ENCODE data around the gene GANC. TPM values are rescaled to one million over a fixed set of nuclear protein-coding genes. Genes with fewer than 3 reads are reported as not detected.
"Not testable (repeated sequence)": the region's sequence is repeated elsewhere in the genome, so short reads cannot be mapped to it uniquely, and the experiment has no call there.

GANC gene
- total RNA-seq, 1 experiment from 2014 or later: 31.1 TPM

DNA sequence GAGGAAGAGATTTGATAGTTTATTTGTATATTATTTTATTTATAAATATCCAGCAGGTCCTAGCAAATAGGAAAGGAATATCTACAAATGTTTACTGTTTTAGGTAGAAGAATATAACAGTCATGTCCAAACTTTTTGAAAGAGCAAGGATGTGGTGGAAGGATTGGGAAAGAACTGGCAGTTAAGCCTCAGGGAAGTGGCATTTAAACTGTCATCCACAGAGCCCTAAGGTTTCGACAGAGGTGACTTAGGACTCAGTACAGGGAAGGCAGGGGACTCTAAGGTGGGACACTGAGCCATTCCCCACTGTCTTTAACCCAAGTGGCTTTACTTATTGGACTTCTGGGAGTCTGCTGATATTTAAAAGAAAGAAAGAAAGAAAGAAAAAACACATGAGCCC lies 12.0 kb downstream of the GANC start:
- no peak for DNase-seq
- Histone ChIP-seq H3K9ac (ENCODE audit: low read length) (no peak overlapping the region), H3K4me3 (ENCODE audit: low read length) (no peak overlapping the region), H4K20me1 (ENCODE audit: insufficient read depth, low read depth, low read length) (no peaks in the 10 kb centered on the region), H3K27me3 (ENCODE audit: low read length) (no peaks in the 10 kb centered on the region), H3K4me1 (ENCODE audit: low read length) (peaks cover 5% of the 10 kb centered on the region; the same call in 1 of the 2 replicates), H3K27ac (ENCODE audit: low read length) (no peak overlapping the region), H2AFZ (ENCODE audit: low read length) (no peak overlapping the region), H3K79me2 (ENCODE audit: low read length) (no peaks in the 10 kb centered on the region), H3K9me2 (replicated peaks; ENCODE audit: insufficient read depth, low read length) (no peaks in the 10 kb centered on the region), H3K9me3 (ENCODE audit: low read length) (no peaks in the 10 kb centered on the region), H3K4me2 (ENCODE audit: low read depth, low read length, poor library complexity, severe bottlenecking) (no peak overlapping the region), H3K36me3 (ENCODE audit: insufficient read depth, low read length) (peaks cover 24% of the 10 kb centered on the region; the same call in 1 of the 2 replicates)

DNA sequence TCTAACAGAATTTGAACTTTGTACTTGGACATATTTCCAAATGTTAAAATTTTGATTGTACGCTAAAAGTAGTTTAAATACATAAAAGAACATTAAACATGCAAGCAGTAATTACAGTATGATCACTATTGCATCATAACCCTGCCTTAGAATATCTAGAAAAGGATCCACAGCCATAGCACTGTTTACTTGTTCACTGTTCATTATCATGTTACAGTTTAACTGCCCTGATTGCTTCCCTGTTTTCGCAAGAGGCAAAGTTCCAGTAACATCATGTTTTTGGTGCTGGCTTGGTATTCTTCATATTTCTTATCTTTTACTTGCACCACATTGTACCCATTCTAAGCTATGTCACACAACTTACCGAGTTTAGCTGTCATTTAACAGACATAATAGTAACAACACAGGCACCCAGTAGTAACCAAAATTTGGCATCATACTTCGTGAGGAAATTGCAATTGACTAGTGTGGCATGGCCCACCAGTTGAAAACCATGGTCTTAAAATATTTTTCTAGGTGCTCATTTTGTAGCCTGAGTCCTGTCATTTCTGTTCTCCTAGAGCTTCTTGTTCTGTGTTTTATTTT lies 13.5 kb downstream of the GANC start:
- Histone ChIP-seq H3K79me2 (ENCODE audit: low read length) (no peaks in the 10 kb centered on the region), H2AFZ (ENCODE audit: low read length) (no peak overlapping the region), H3K27ac (ENCODE audit: low read length) (no peak overlapping the region), H3K4me1 (ENCODE audit: low read length) (no peaks in the 10 kb centered on the region), H3K36me3 (ENCODE audit: insufficient read depth, low read length) (peaks cover 19% of the 10 kb centered on the region; the same call in 1 of the 2 replicates), H4K20me1 (ENCODE audit: insufficient read depth, low read depth, low read length) (no peaks in the 10 kb centered on the region), H3K27me3 (ENCODE audit: low read length) (no peaks in the 10 kb centered on the region), H3K4me2 (ENCODE audit: low read depth, low read length, poor library complexity, severe bottlenecking) (no peak overlapping the region), H3K4me3 (ENCODE audit: low read length) (no peak overlapping the region), H3K9me2 (replicated peaks; ENCODE audit: insufficient read depth, low read length) (no peaks in the 10 kb centered on the region), H3K9me3 (ENCODE audit: low read length) (no peaks in the 10 kb centered on the region), H3K9ac (ENCODE audit: low read length) (no peak overlapping the region)
- DNase-seq: no peak

DNA sequence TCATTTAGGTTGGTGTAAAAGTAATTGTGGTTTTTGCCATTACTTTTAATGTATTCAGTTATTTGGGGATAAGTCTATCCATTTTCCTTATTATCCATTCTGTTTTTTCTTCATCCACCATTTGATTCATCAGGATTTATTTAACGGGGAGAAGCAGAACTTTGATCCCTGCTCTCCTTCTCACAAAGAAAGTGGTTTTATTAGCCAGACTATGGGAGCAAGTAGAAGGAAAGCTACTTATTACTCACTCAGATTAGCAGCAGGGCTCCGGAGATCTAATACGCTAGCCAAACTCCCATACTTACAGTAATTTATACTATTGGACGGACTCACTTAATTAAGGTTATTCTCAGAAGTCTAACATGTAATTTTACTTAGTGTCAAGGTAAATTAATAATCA lies 14.9 kb downstream of the GANC start:
- Histone ChIP-seq H3K9me2 (replicated peaks; ENCODE audit: insufficient read depth, low read length) (no peaks in the 10 kb centered on the region), H3K9ac (ENCODE audit: low read length) (no peak overlapping the region), H2AFZ (ENCODE audit: low read length) (no peak overlapping the region), H3K79me2 (ENCODE audit: low read length) (no peaks in the 10 kb centered on the region), H3K4me2 (ENCODE audit: low read depth, low read length, poor library complexity, severe bottlenecking) (no peak overlapping the region), H3K27me3 (ENCODE audit: low read length) (no peaks in the 10 kb centered on the region), H3K36me3 (ENCODE audit: insufficient read depth, low read length) (peaks cover 22% of the 10 kb centered on the region; the same call in 1 of the 2 replicates), H3K4me1 (ENCODE audit: low read length) (no peaks in the 10 kb centered on the region), H3K4me3 (ENCODE audit: low read length) (no peak overlapping the region), H4K20me1 (ENCODE audit: insufficient read depth, low read depth, low read length) (no peaks in the 10 kb centered on the region), H3K27ac (ENCODE audit: low read length) (no peak overlapping the region), H3K9me3 (ENCODE audit: low read length) (no peaks in the 10 kb centered on the region)
- DNase-seq: no peak

DNA sequence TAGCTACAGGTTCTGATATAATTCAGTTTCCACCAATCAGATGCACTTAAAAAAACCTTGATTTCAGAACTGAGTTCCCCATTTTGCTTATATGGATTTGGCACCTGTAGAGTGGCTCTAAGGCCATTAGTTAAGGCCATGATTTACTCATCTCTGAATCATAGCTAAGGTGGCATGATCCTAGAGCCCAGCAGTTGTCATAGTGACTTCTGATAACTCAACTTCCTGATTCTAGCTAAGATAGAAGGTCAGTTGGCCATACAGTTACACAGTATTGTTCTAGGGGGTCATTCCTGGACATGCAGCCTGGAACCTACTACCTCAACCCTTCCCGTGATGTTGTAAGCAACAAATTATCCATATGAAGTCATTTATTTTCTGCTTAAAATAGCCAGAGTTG lies 16.2 kb downstream of the GANC start:
- Histone ChIP-seq H3K27ac (ENCODE audit: low read length) (no peak overlapping the region), H3K4me1 (ENCODE audit: low read length) (no peaks in the 10 kb centered on the region), H3K27me3 (ENCODE audit: low read length) (no peaks in the 10 kb centered on the region), H3K4me3 (ENCODE audit: low read length) (no peak overlapping the region), H3K79me2 (ENCODE audit: low read length) (no peaks in the 10 kb centered on the region), H3K9me3 (ENCODE audit: low read length) (no peaks in the 10 kb centered on the region), H3K9me2 (replicated peaks; ENCODE audit: insufficient read depth, low read length) (no peaks in the 10 kb centered on the region), H4K20me1 (ENCODE audit: insufficient read depth, low read depth, low read length) (no peaks in the 10 kb centered on the region), H3K36me3 (ENCODE audit: insufficient read depth, low read length) (peaks cover 16% of the 10 kb centered on the region; the same call in 1 of the 2 replicates), H3K4me2 (ENCODE audit: low read depth, low read length, poor library complexity, severe bottlenecking) (no peak overlapping the region), H3K9ac (ENCODE audit: low read length) (no peak overlapping the region), H2AFZ (ENCODE audit: low read length) (no peak overlapping the region)
- DNase-seq: no peak

DNA sequence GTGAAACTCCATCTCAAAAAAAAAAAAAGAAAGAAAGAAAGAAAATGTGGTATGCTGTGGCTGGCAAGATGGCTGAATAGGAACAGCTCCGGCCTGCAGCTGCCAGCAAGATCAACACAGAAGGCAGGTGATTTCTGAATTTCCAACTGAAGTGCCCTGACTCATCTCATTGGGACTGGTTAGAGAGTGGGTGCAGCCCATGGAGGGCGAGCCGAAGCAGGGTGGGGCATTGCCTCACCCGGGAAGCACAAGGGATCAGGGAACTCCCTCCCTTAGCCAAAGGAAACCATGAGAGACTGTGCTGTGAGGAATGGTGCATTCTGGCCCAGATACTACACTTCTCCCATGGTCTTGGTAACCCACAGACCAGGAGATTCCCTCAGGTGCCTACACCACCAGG lies 28.0 kb downstream of the GANC start:
- H3K79me2 ChIP-seq (ENCODE audit: low read length); H3K4me1 ChIP-seq (ENCODE audit: low read length); H3K27me3 ChIP-seq (ENCODE audit: low read length); H3K9me2 ChIP-seq (replicated peaks; ENCODE audit: insufficient read depth, low read length); H3K4me2 ChIP-seq (ENCODE audit: low read depth, low read length, poor library complexity, severe bottlenecking); H3K9me3 ChIP-seq (ENCODE audit: low read length); H3K4me3 ChIP-seq (ENCODE audit: low read length); H3K9ac ChIP-seq (ENCODE audit: low read length); DNase-seq; H4K20me1 ChIP-seq (ENCODE audit: insufficient read depth, low read depth, low read length); H3K27ac ChIP-seq (ENCODE audit: low read length); H2AFZ ChIP-seq (ENCODE audit: low read length); H3K36me3 ChIP-seq (ENCODE audit: insufficient read depth, low read length): not testable (repeated sequence)

DNA sequence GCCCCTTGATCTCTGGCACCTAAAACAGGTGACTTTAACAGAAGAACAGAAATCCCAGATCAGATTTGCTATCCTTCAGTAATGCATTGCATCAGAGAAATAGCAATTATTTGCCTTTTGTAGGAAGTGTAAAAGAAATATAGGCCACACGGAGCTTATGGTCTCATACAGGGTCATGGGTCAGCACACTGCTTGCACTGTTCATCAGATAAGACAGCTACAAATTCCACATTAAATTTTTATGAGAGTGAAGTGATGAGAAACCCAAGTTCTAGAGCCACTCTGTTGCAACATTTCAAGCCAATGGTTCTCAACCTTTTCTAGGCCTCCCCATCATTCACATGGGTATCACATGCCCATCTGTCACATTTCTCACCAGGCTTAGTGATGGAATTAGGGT lies 33.7 kb downstream of the GANC start:
- Histone ChIP-seq H3K36me3 (ENCODE audit: insufficient read depth, low read length) (peaks cover 7% of the 10 kb centered on the region; the same call in 1 of the 2 replicates), H4K20me1 (ENCODE audit: insufficient read depth, low read depth, low read length) (no peaks in the 10 kb centered on the region), H2AFZ (ENCODE audit: low read length) (no peak overlapping the region), H3K9me2 (replicated peaks; ENCODE audit: insufficient read depth, low read length) (no peaks in the 10 kb centered on the region), H3K4me3 (ENCODE audit: low read length) (no peak overlapping the region), H3K79me2 (ENCODE audit: low read length) (no peaks in the 10 kb centered on the region), H3K4me2 (ENCODE audit: low read depth, low read length, poor library complexity, severe bottlenecking) (no peak overlapping the region), H3K4me1 (ENCODE audit: low read length) (peaks cover 17% of the 10 kb centered on the region), H3K27ac (ENCODE audit: low read length) (no peak overlapping the region), H3K9ac (ENCODE audit: low read length) (no peak overlapping the region), H3K27me3 (ENCODE audit: low read length) (no peaks in the 10 kb centered on the region), H3K9me3 (ENCODE audit: low read length) (no peaks in the 10 kb centered on the region)
- no peak for DNase-seq

DNA sequence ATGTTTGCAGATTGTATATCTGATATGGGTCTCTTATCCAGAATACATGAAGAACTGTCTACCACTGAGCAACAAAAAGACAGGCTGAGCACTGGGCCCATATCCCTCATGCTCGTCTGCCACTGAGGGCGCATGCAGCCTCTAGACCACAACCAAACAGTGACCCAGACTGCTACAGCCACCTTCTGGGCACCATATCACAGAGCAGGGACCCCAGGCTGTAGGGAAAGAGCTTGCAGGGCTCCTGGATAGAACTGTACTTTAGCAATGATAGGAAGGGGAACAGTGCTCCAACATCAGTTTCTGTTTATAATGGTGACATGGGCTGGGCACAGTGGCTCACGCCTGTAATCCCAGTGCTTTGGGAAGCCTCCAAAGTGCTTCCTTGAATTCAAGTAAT lies 40.5 kb downstream of the GANC start:
- no peak for DNase-seq
- H3K36me3 ChIP-seq (ENCODE audit: insufficient read depth, low read length): peaks cover 7% of the 10 kb centered on the region; the same call in 1 of the 2 replicates
- H3K4me2 ChIP-seq (ENCODE audit: low read depth, low read length, poor library complexity, severe bottlenecking): no peak overlapping the region
- H3K4me1 ChIP-seq (ENCODE audit: low read length): peaks cover 7% of the 10 kb centered on the region
- no peaks in the 10 kb centered on the region for H3K27me3 ChIP-seq (ENCODE audit: low read length)
- no peak overlapping the region for H3K27ac ChIP-seq (ENCODE audit: low read length)
- no peaks in the 10 kb centered on the region for H3K9me3 ChIP-seq (ENCODE audit: low read length)
- H2AFZ ChIP-seq (ENCODE audit: low read length): no peak overlapping the region
- H3K9ac ChIP-seq (ENCODE audit: low read length): no peak overlapping the region
- H3K4me3 ChIP-seq (ENCODE audit: low read length): no peak overlapping the region
- H3K79me2 ChIP-seq (ENCODE audit: low read length): no peaks in the 10 kb centered on the region
- H4K20me1 ChIP-seq (ENCODE audit: insufficient read depth, low read depth, low read length): no peaks in the 10 kb centered on the region
- H3K9me2 ChIP-seq (replicated peaks; ENCODE audit: insufficient read depth, low read length): no peaks in the 10 kb centered on the region

DNA sequence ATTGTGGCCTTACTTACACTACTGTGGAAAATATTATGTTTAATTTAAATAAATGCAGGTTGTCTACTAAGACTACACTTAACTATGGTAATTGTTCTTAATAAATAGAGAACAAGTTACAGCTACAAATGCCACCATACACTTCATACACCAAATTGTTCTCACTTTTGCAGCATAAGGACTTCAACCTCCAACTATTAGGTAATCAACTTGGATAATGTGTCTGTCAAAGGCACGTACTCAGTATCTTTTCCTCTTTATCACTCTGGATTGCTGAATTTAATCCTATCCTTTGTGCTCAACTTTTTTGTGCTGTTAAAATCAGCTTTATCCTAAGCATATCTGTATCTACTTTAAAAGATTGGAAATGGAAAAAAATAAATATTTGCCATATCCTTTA lies 41.8 kb downstream of the GANC start:
- H3K36me3 ChIP-seq (ENCODE audit: insufficient read depth, low read length): peaks cover 7% of the 10 kb centered on the region; the same call in 1 of the 2 replicates

More for the DNA sequence above, 41.8 kb downstream of the GANC start:
- Histone ChIP-seq H3K4me2 (ENCODE audit: low read depth, low read length, poor library complexity, severe bottlenecking) (no peak overlapping the region), H2AFZ (ENCODE audit: low read length) (no peak overlapping the region), H3K9me3 (ENCODE audit: low read length) (no peaks in the 10 kb centered on the region), H3K9ac (ENCODE audit: low read length) (no peak overlapping the region), H3K27ac (ENCODE audit: low read length) (no peak overlapping the region), H3K79me2 (ENCODE audit: low read length) (no peaks in the 10 kb centered on the region), H3K4me3 (ENCODE audit: low read length) (no peak overlapping the region), H3K27me3 (ENCODE audit: low read length) (no peaks in the 10 kb centered on the region), H3K4me1 (ENCODE audit: low read length) (peaks cover 7% of the 10 kb centered on the region), H3K9me2 (replicated peaks; ENCODE audit: insufficient read depth, low read length) (no peaks in the 10 kb centered on the region), H4K20me1 (ENCODE audit: insufficient read depth, low read depth, low read length) (no peaks in the 10 kb centered on the region)
- DNase-seq: no peak
